Spinal cord (tissue), 10 donors: ENCODE results near the gene PNMA1. TPM values are rescaled to one million over a fixed set of nuclear protein-coding genes. Genes with fewer than 3 reads are reported as not detected.

Source experiments
- DNase-seq, 6 donors: peaks; one replicate each; pipeline versions ENCODE4 v3.0.0 to v3.0.0-alpha.2; 2013 to 2015; ENCODE audit warnings: low spot score in 6 of 6, low read depth in 4 of 6
- H3K27ac ChIP-seq: one replicate; pipeline ENCODE4 v1.5.1; 2013; ENCODE audit warnings: low read depth, low read length, control low read depth
- H3K27me3 ChIP-seq: one replicate; pipeline ENCODE4 v1.6.1; 2013; ENCODE audit warnings: low read length; ENCODE audit not compliant: control insufficient read depth, insufficient read depth
- H3K36me3 ChIP-seq: one replicate; pipeline ENCODE4 v1.6.1; 2013; ENCODE audit warnings: low read length; ENCODE audit not compliant: control insufficient read depth, insufficient read depth
- H3K4me1 ChIP-seq: one replicate; pipeline ENCODE4 v1.6.1; 2013; ENCODE audit warnings: low read length; ENCODE audit not compliant: control insufficient read depth, insufficient read depth
- H3K4me3 ChIP-seq: one replicate; pipeline ENCODE4 v1.5.1; 2013; ENCODE audit warnings: low read depth, low read length, control low read depth
- H3K9me3 ChIP-seq: one replicate; pipeline ENCODE4 v1.6.1; 2013; ENCODE audit warnings: low read length; ENCODE audit not compliant: control insufficient read depth, insufficient read depth
- WGBS: methylation state at CpG from one replicate; pipeline ENCODE4 v1.1.5; 2013; ENCODE audit warnings: missing lambda C conversion rate; ENCODE audit not compliant: insufficient coverage; 5-methylcytosine and 5-hydroxymethylcytosine counted together
- long read RNA-seq, 4 donors: transcript quantifications; one replicate each; lab custom pipeline, GENCODE V29; 2026
- polyA plus RNA-seq, 2 donors: library from polyadenylated mRNA; unstranded; fragments of 120-200 nt; gene quantifications; one replicate each; pipeline ENCODE4 v1.2.1, GENCODE V29; 2013; ENCODE audit not compliant: insufficient read length in 2 of 2
- total RNA-seq, 2 donors: library from RNA; depleted of rRNA in 1 of 2; stranded (reverse); fragments of 120-200 nt in 1 of 2; fragments of >200 nt in 1 of 2; gene quantifications; one replicate each; pipeline versions ENCODE4 v1.2.3 to v1.2.4, GENCODE V29; 2013 to 2014
- donor health status: healthy.

The PNMA1 gene, protein sequence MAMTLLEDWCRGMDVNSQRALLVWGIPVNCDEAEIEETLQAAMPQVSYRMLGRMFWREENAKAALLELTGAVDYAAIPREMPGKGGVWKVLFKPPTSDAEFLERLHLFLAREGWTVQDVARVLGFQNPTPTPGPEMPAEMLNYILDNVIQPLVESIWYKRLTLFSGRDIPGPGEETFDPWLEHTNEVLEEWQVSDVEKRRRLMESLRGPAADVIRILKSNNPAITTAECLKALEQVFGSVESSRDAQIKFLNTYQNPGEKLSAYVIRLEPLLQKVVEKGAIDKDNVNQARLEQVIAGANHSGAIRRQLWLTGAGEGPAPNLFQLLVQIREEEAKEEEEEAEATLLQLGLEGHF
- total RNA-seq, result 100 to 1,000 TPM in 1 of 2 donors, 10 to 100 TPM in 1; 39.5 to 105 TPM
- polyA plus RNA-seq, result 100 to 1,000 TPM; 273 to 282 TPM
- long read RNA-seq, donor 1, transcript PNMA1-201 (1 exons, 2,590 nt), result major isoform, 274 of 274 reads
- long read RNA-seq, donor 1, partial matches to known transcripts, result 0 of 274 reads
- long read RNA-seq, donor 1, other reads (novel, unspliced or antisense), result 0 of 274 reads
- long read RNA-seq, donor 2, transcript PNMA1-201 (1 exons, 2,590 nt), result major isoform, 108 of 108 reads
- long read RNA-seq, donor 2, partial matches to known transcripts, result 0 of 108 reads
- long read RNA-seq, donor 2, other reads (novel, unspliced or antisense), result 0 of 108 reads
- long read RNA-seq, donor 3, transcript PNMA1-201 (1 exons, 2,590 nt), result major isoform, 152 of 152 reads
- long read RNA-seq, donor 3, partial matches to known transcripts, result 0 of 152 reads
- long read RNA-seq, donor 3, other reads (novel, unspliced or antisense), result 0 of 152 reads
- long read RNA-seq, donor 4, transcript PNMA1-201 (1 exons, 2,590 nt), result major isoform, 46 of 46 reads
- long read RNA-seq, donor 4, partial matches to known transcripts, result 0 of 46 reads
- long read RNA-seq, donor 4, other reads (novel, unspliced or antisense), result 0 of 46 reads

DNA sequence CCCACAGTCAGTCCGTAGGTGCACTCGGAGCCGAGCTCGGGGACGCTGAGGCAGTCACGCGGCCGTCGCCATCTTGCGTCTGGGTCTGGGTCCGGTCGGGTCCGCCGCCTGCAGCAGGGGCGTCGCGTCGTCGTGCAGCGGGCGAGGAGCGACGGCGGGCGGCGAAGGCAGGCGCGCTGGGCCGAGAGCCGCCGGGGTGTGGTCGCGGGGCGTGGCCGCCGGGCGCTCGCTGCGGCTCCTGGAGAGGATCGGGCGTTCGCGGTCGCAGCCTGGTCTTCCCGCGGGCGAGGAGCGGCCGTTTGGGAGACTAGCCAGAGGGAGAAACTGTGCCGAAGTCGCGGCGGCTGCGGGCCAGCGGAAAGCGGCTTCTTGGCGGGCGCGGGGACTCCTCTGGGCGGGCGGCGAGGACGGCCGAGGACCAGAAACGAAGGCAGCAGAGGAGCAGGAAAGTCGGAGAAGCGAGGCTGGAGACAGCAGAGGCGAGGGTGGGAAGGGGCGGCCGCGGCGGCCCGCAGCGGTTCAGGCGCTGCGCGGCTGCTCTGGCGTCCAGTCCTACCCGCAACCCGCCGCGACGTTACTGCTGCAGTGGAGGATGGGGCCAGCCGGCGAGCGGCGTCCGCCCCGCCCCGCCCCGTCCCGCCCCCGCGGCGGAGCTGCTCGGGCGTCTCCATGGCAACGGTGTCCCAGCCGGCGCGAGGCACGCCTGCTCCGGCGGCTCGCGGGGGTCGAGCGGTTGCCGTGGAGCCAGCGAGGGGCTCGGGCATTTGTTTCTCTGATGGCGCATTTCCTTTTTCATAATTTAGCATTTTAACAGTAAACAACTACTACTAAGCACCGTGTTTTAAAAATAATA, at the start of gene PNMA1:
Gene PNMA1 (minus strand): TSS at position 582 of the 853 bp plus-strand sequence. CDS start 745 bp downstream, outside the sequence.
- WGBS, result 0% methylated on average over 108 of the region's 113 CpGs
- Histone ChIP-seq H3K4me3 (peak within 1 kb of the TSS; percentile 79), H3K36me3 (peaks cover 14% of the 10 kb centered on the region), H3K9me3 (no peaks in the 10 kb centered on the region), H3K4me1 (peaks cover 32% of the 10 kb centered on the region), H3K27me3 (no peaks in the 10 kb centered on the region), H3K27ac (peak within 1 kb of the TSS; percentile 98)
- peak; percentile 74 to 97 (median 88) for DNase-seq

DNA sequence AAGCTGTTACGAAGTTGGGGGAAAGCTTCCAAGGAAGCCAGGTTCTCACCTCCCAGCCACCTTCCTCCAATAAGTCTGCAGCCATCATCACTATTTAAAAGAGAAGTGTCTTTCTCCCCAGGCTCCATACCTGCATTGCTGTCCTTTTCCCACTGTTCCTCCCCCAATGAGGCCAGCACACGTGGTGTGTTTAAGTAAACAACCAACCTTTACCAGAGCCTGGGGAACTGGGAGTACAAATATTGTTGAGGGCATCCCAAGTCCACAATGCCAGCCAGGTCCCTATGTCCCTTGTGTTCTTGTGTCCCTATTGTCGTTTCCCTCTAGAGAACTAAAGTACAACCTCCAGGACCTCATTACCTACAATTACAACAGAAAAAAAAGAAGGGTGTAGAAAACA, 49.2 kb upstream of the PNMA1 start:
- 100% methylated on average over 1 of the region's 3 CpGs for WGBS
- Histone ChIP-seq H3K36me3 (no peaks in the 10 kb centered on the region), H3K4me3 (no peak overlapping the region), H3K27ac (no peak overlapping the region), H3K9me3 (no peaks in the 10 kb centered on the region), H3K4me1 (peaks cover 41% of the 10 kb centered on the region), H3K27me3 (no peaks in the 10 kb centered on the region)
- no peak for DNase-seq

DNA sequence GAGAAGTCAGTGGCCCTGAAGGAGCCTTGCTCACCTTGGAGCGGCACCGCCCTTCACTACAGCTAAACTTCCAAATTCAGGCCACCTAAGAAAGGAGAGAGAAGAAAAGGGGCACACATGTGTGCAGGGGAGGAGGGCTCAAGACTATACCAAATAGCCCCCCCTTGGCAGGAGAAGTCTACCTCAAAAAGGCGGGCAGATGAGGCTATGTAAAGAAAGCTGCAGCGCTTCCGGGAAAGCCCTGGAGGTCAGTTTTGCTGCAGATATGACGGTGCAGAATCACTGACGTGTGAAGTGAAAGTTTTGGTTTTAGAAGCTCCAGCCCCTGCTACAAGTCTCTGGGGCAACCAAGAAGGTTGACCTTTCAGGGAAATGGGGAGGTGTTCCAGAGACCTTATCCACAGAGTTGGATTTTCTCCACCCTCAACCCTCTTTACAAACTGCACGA, 48.2 kb upstream of the PNMA1 start:
- peaks cover 51% of the 10 kb centered on the region for H3K4me1 ChIP-seq
- no peaks in the 10 kb centered on the region for H3K36me3 ChIP-seq
- peak overlapping the region; percentile 33 for H3K27ac ChIP-seq
- no peak overlapping the region for H3K4me3 ChIP-seq
- H3K27me3 ChIP-seq, result no peaks in the 10 kb centered on the region
- H3K9me3 ChIP-seq, result no peaks in the 10 kb centered on the region
- peak in 1 of 6 donors; percentile 4 for DNase-seq
- 66% methylated on average over 5 of the region's 8 CpGs for WGBS

- DNase-seq, result peak in 1 of 6 donors; percentile 40
- no peaks in the 10 kb centered on the region for H3K27me3 ChIP-seq
- peak overlapping the region; percentile 33 for H3K27ac ChIP-seq
- no peaks in the 10 kb centered on the region for H3K36me3 ChIP-seq
- no CpG with 5 or more reads among the region's 2 CpGs for WGBS
- peaks cover 56% of the 10 kb centered on the region for H3K4me1 ChIP-seq
- H3K9me3 ChIP-seq, result no peaks in the 10 kb centered on the region
- H3K4me3 ChIP-seq, result no peak overlapping the region
Measured at GRCh38 chr14:73761618-73762355, 47.6 kb upstream of the PNMA1 start.

DNA sequence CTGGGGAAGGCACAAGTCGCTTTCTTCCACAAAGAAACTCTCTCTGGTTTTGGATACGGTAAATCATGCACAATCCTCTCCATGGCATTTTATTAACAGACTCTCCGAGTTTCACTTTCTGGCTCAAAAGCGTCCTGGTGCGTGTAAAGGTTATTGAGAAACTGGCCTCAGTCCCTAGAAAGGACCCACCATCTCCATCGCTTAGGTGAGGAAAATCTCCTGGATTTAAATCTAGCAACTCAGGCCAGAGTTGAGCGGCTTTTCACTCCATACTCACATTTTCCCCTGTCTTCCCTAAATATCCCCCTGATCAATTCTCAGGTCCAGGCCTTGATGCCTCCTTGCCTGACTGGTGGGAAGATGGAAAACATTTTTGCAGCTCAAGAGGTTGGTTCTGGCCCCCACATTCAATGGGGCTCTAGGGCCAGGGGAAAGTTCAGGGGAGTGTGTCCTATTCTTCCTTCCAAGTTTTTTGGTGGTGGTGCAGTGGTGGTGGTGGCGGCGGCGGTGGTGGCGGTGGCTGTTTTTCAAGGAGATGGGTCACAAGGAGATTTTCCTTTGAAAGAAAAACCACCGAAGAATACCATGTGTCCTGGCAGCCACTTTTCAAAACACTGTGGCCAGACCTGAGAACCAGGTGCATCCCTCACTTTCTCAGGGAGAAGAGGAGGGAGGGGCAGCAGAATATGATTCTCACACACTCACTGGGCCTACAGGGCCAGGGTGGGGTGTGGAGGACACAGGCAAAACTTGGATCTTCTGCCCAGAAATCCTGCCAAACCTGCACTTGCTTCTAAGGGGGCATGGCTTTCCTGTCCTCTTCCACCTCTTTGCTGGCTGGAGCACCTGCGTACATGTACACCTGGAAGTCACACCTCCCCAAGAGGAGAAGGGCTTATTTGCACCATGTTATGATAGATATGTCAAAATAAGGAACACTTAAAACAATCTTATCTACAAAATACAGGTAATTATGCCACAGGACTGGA, 46.7 kb upstream of the PNMA1 start:
- H3K27me3 ChIP-seq, result no peaks in the 10 kb centered on the region
- H3K27ac ChIP-seq, result peak overlapping the region; percentile 96
- 100% methylated on average over 4 of the region's 13 CpGs for WGBS
- no peaks in the 10 kb centered on the region for H3K36me3 ChIP-seq
- H3K4me3 ChIP-seq, result peak overlapping the region; percentile 52
- peak in 1 of 6 donors; percentile 2 for DNase-seq
- no peaks in the 10 kb centered on the region for H3K9me3 ChIP-seq
- H3K4me1 ChIP-seq, result peaks cover 64% of the 10 kb centered on the region

GRCh38 chr14:73759714-73760597, 45.8 kb upstream of the PNMA1 start:
- H3K9me3 ChIP-seq, result no peaks in the 10 kb centered on the region
- peak overlapping the region; percentile 96 for H3K27ac ChIP-seq
- DNase-seq, result peak in 5 of 6 donors; percentile 74 to 95 (median 79)
- H3K36me3 ChIP-seq, result no peaks in the 10 kb centered on the region
- peaks cover 72% of the 10 kb centered on the region for H3K4me1 ChIP-seq
- no peaks in the 10 kb centered on the region for H3K27me3 ChIP-seq
- peak overlapping the region; percentile 52 for H3K4me3 ChIP-seq
- WGBS, result under 1% methylated on average over 89 of the region's 93 CpGs

DNA sequence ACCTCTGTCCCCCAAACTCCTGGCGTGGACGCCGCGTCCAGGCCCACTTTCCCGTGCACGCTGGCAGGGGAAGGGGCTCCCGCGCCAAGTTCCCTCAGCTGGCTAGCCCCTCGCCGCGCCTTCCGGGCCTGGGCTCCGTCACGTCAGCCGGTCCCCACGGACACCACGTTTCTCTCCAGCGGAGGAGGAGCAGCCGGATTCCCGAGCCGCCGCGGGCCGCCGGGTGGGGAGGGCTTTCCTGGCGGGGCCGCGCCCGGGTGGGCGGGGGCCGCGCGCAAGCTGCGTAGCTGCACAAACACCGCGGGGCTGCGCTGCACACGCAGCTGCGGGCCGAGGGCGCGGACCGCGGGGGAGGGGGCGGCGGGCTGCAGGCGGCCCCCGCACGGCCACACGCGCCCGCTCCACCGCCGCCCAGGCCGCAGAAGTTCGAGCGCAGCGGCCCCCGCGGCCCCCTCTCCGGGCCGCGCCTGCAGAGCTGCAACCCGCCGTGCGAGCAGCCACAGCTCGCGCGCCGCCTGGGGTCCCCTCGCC, 45.1 kb upstream of the PNMA1 start:
- peak overlapping the region; percentile 96 for H3K27ac ChIP-seq
- H3K36me3 ChIP-seq, result no peaks in the 10 kb centered on the region
- H3K4me1 ChIP-seq, result peaks cover 72% of the 10 kb centered on the region
- H3K27me3 ChIP-seq, result no peaks in the 10 kb centered on the region
- no peaks in the 10 kb centered on the region for H3K9me3 ChIP-seq
- peak overlapping the region; percentile 69 for H3K4me3 ChIP-seq
- under 1% methylated on average over 71 of the region's 71 CpGs for WGBS
- DNase-seq, result peak in 2 of 6 donors; percentile 85 to 87
